Prostate gland (tissue), 2 donors: ENCODE data around the gene EPS8L1. TPM values are rescaled to one million over a fixed set of nuclear protein-coding genes. Genes with fewer than 3 reads are reported as not detected.

Experiments used
- DNase-seq: peaks from one replicate; pipeline ENCODE4 v3.0.0-alpha.2; 2019; ENCODE audit warnings: low spot score
- H3K27ac ChIP-seq, 2 donors: fragments of 200-600 bp; sonication (generic); 2 replicates each; pipeline ENCODE4 v1.5.1; 2017 to 2019
- H3K27me3 ChIP-seq: fragments of 200-600 bp; sonication (generic); replicated peaks from 2 replicates; pipeline ENCODE4 v1.5.1; 2019; ENCODE audit not compliant: insufficient read depth
- H3K36me3 ChIP-seq, 2 donors: fragments of 200-600 bp; sonication (generic); 1 replicate in 1 of 2; 2 replicates in 1 of 2; pipeline versions ENCODE4 v1.5.1 to v1.8.1; 2017 to 2019
- H3K4me1 ChIP-seq: fragments of 200-600 bp; sonication (generic); replicated peaks from 2 replicates; pipeline ENCODE4 v1.5.1; 2019
- H3K4me3 ChIP-seq, 2 donors: fragments of 200-600 bp; sonication (generic); 2 replicates each; pipeline ENCODE4 v1.5.1; 2017 to 2019
- H3K9me3 ChIP-seq: fragments of 200-600 bp; sonication (generic); 2 replicates; pipeline ENCODE4 v1.5.1; 2017
- CTCF ChIP-seq, 4 experiments: fragments of 200-600 bp in 2 of 4; fragments of 450-650 bp in 2 of 4; sonication (generic) in 2 of 4; IDR thresholded peaks; 1 replicate in 3 of 4; 2 replicates in 1 of 4; pipeline ENCODE4 v1.5.1; 2016 to 2019; ENCODE audit warnings: antibody characterized with exemption in 4 of 4, mild to moderate bottlenecking in 2 of 4, moderate library complexity in 2 of 4
- POLR2A ChIP-seq: fragments of 450-650 bp; IDR thresholded peaks from one replicate; pipeline ENCODE4 v1.6.1; 2016; ENCODE audit warnings: antibody characterized with exemption, mild to moderate bottlenecking
- POLR2AphosphoS5 ChIP-seq: sonication (generic); formaldehyde crosslinking; IDR thresholded peaks from one replicate; pipeline ENCODE4 v1.6.1; 2017; ENCODE audit warnings: antibody characterized with exemption
- WGBS: methylation state at CpG from one replicate; pipeline ENCODE4 v1.1.5; 2018; 5-methylcytosine and 5-hydroxymethylcytosine counted together
- intact Hi-C: fragments of 100-400 bp; cut with DNase I; formaldehyde crosslinking; loops from one replicate; pipeline ENCODE4 v1.14.2; 2022
- total RNA-seq, 2 donors: library from RNA; depleted of rRNA; stranded (reverse); fragments of >200 nt; gene quantifications; one replicate each; pipeline ENCODE4 v1.1.0, GENCODE V29; 2016

EPS8L1 gene
- total RNA-seq, 2 donors from 2014 or later, result 36.8 to 62.8 TPM

- peaks cover 13% of the 10 kb centered on the region for H3K4me1 ChIP-seq
- H3K36me3 ChIP-seq, result no peaks in the 10 kb centered on the region
- no peak for DNase-seq
- H3K27me3 ChIP-seq, result no peaks in the 10 kb centered on the region
- H3K27ac ChIP-seq, result peak overlapping the region in 1 of 2 donors; percentile 78
- WGBS, result 81% methylated on average over 21 of the region's 21 CpGs
- intact Hi-C loops, result loop anchor here (10.0 kb wide), 2 partner anchors 493 to 543 kb away; partner anchors contain the start of genes U2AF2, ZNF524 and ZNF865
- no peak overlapping the region for H3K4me3 ChIP-seq
- no peaks in the 10 kb centered on the region for H3K9me3 ChIP-seq
- no peak for TF ChIP-seq POLR2AphosphoS5
- TF ChIP-seq CTCF (IDR thresholded peaks at IDR 0.05), result no peak
- TF ChIP-seq POLR2A, result no peak
Measured at GRCh38 chr19:55111238-55111831, 35.7 kb downstream of the EPS8L1 start.

GRCh38 chr19:55112246-55112776 is 36.6 kb downstream of the EPS8L1 start:
- TF ChIP-seq CTCF (IDR thresholded peaks at IDR 0.05) (no peak), POLR2A (no peak), POLR2AphosphoS5 (no peak)
- intact Hi-C loops, result loop anchor here (10.0 kb wide), 2 partner anchors 492 to 542 kb away; partner anchors contain the start of genes U2AF2, ZNF524 and ZNF865
- DNase-seq, result no peak

GRCh38 chr19:55112777-55113569 is 37.3 kb downstream of the EPS8L1 start:
- intact Hi-C loops, result loop anchor here (10.0 kb wide), 2 partner anchors 492 to 542 kb away; partner anchors contain the start of genes U2AF2, ZNF524 and ZNF865

More at GRCh38 chr19:55112246-55112776, 36.6 kb downstream of the EPS8L1 start:
- Histone ChIP-seq H3K9me3 (no peaks in the 10 kb centered on the region), H3K27ac (peak overlapping the region; percentile 77 to 78), H3K4me1 (peaks cover 13% of the 10 kb centered on the region), H3K4me3 (no peak overlapping the region), H3K36me3 (no peaks in the 10 kb centered on the region), H3K27me3 (no peaks in the 10 kb centered on the region)
- 91% methylated on average over 25 of the region's 25 CpGs for WGBS

GRCh38 chr19:55113570-55114039 is 37.9 kb downstream of the EPS8L1 start:
- no peak for TF ChIP-seq POLR2A
- TF ChIP-seq POLR2AphosphoS5, result peak; percentile 74
- Histone ChIP-seq H3K4me3 (no peak overlapping the region), H3K27me3 (no peaks in the 10 kb centered on the region), H3K9me3 (no peaks in the 10 kb centered on the region), H3K36me3 (no peaks in the 10 kb centered on the region), H3K27ac (peak overlapping the region; percentile 77 to 78), H3K4me1 (peaks cover 13% of the 10 kb centered on the region)
- intact Hi-C loops, result loop anchor here (10.0 kb wide), 2 partner anchors 491 to 541 kb away; partner anchors contain the start of genes U2AF2, ZNF524 and ZNF865
- peak; percentile 37 for DNase-seq
- WGBS, result 38% methylated on average over 10 of the region's 12 CpGs

More at GRCh38 chr19:55112777-55113569, 37.3 kb downstream of the EPS8L1 start:
- DNase-seq, result no peak
- peak overlapping the region; percentile 77 to 78 for H3K27ac ChIP-seq
- TF ChIP-seq CTCF (IDR thresholded peaks at IDR 0.05), result no peak
- 65% methylated on average over 23 of the region's 23 CpGs for WGBS
- H3K4me1 ChIP-seq, result peaks cover 13% of the 10 kb centered on the region
- no peaks in the 10 kb centered on the region for H3K36me3 ChIP-seq
- H3K9me3 ChIP-seq, result no peaks in the 10 kb centered on the region
- no peaks in the 10 kb centered on the region for H3K27me3 ChIP-seq
- no peak overlapping the region for H3K4me3 ChIP-seq

- DNase-seq, result no peak
- Histone ChIP-seq H3K36me3 (no peaks in the 10 kb centered on the region), H3K27me3 (no peaks in the 10 kb centered on the region), H3K4me3 (no peak overlapping the region), H3K9me3 (no peaks in the 10 kb centered on the region), H3K27ac (peak overlapping the region; percentile 77 to 78), H3K4me1 (peaks cover 13% of the 10 kb centered on the region)
- TF ChIP-seq POLR2AphosphoS5, result no peak
- no peak for TF ChIP-seq CTCF (IDR thresholded peaks at IDR 0.05)
- TF ChIP-seq POLR2A, result no peak
- WGBS, result 84% methylated on average over 9 of the region's 9 CpGs
- intact Hi-C loops, result loop anchor here (5.0 to 10.0 kb wide), 3 partner anchors 293 to 540 kb away; partner anchors contain the start of genes U2AF2, UBE2S, ZNF524 and ZNF865
Measured at GRCh38 chr19:55114566-55115145, 39.0 kb downstream of the EPS8L1 start.
